ENCODE results near the gene PREP. TPM values are rescaled to one million over a fixed set of nuclear protein-coding genes. Genes with fewer than 3 reads are reported as not detected.

Gene PREP
- polyA plus RNA-seq, 1 of the 3 experiments (the other 2 are of a cell fraction) = 20.9 TPM

DNA sequence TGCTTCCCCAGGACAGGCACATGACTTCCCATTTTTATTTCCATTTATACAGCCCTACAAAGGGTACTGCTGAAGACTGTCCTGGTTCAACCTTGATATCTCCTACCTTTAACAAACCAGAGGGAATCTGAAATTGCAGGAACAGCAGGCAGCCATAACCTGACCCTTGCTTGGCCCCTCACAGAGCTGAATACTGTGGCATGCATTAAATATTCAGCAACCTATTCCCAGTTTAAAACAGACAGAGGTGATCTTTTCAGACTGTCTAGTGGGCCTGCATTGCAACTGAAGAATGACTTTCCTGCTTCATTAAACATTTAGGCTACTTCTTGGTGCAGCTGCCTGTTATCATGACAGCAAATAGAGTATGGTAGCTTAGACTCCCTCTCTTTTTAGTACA, 146.3 kb downstream of the PREP start (continued):
- TF ChIP-seq SIN3A (IDR thresholded peaks at IDR 0.05; ENCODE audit: borderline replicate concordance, low read depth, low read length) (no peak), GABPA (IDR thresholded peaks at IDR 0.05; ENCODE audit: low read depth) (no peak), FOXM1 (IDR thresholded peaks at IDR 0.05; ENCODE audit: low read depth) (no peak)

DNA sequence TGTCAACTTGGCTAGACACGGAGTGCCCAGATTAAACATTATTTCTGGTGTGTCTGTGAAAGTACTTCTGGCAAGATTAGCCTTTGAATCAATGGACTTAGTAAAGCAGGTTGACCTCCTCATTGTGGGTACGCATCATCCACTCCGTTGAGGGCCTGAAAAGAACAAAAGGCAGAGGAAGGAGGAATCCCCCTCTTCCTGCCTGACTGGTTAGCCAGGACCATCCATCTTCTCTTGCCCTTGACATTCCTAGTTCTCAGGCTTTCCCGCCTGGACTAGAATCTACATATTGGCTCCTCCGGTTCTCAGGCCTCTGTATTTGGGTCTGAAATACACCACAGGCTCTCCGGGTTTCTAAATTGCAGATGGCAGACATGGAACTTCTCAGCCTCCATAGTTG, 149.1 kb downstream of the PREP start:
- no peak for DNase-seq
- Histone ChIP-seq H3K4me2 (no peak overlapping the region), H3K27me3 (ENCODE audit: insufficient read depth) (no peaks in the 10 kb centered on the region), H3K9ac (no peak overlapping the region), H3K27ac (ENCODE audit: low read depth in 2 of 2, low read length in 1 of 2) (no peak overlapping the region), H3K36me3 (replicated peaks in 1 of 2; ENCODE audit: control insufficient read depth in 1 of 2, insufficient read depth in 2 of 2, low read length in 1 of 2) (no peaks in the 10 kb centered on the region), H3K4me3 (ENCODE audit: low read depth in 2 of 2, low read length in 1 of 2) (no peak overlapping the region), H3K4me1 (ENCODE audit: control insufficient read depth in 1 of 2, insufficient read depth in 2 of 2, low read depth in 1 of 2, low read length in 1 of 2) (no peaks in the 10 kb centered on the region; a peak in 1 of 4 replicates), H3K9me3 (no peaks in the 10 kb centered on the region), H3K79me2 (ENCODE audit: insufficient read depth) (no peaks in the 10 kb centered on the region), H3F3A (replicated peaks; ENCODE audit: insufficient read depth) (no peaks in the 10 kb centered on the region), H3K9me2 (no peaks in the 10 kb centered on the region), H2AFZ (ENCODE audit: low read depth) (no peak overlapping the region), H4K20me1 (ENCODE audit: insufficient read depth) (no peaks in the 10 kb centered on the region)
- ChIA-PET CTCF (no interaction called here), POLR2A (no interaction called here)
- TF ChIP-seq NRF1 (IDR thresholded peaks at IDR 0.05; ENCODE audit: low read depth, low read length) = no peak
- no peak for TF ChIP-seq RAD21 (IDR thresholded peaks at IDR 0.05; ENCODE audit: low read length)
- 94% methylated on average over 6 of the region's 6 CpGs for WGBS (ENCODE audit: low lambda C conversion rate)

DNA sequence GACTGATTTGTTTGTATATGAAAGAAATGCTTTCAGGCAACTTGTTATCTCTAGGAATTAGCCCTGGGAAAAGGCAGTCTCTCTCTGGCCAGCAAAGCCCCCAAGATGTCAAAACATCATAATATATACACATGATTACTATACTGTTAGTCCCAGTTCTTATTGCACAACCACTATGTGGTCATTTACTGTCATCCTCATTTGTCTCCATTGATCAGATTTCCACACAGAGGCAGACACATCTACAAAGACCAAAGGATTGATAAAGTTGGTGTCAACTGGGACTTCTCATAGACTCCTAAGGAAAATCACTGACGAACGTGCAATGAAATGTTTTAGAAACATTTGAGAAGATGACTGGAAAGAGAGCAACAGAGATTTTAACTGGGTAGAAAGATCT, 151.2 kb downstream of the PREP start:
- CTCF ChIA-PET = no interaction called here
- POLR2A ChIA-PET = no interaction called here
- no peak overlapping the region for H2AFZ ChIP-seq (ENCODE audit: low read depth)
- H3K27me3 ChIP-seq (ENCODE audit: insufficient read depth) = no peaks in the 10 kb centered on the region
- no peak overlapping the region for H3K9ac ChIP-seq
- 84% methylated on average over 2 of the region's 2 CpGs for WGBS (ENCODE audit: low lambda C conversion rate)
- no peak for DNase-seq
- H3K4me1 ChIP-seq (ENCODE audit: control insufficient read depth in 1 of 2, insufficient read depth in 2 of 2, low read depth in 1 of 2, low read length in 1 of 2) = no peaks in the 10 kb centered on the region
- H3K36me3 ChIP-seq (replicated peaks in 1 of 2; ENCODE audit: control insufficient read depth in 1 of 2, insufficient read depth in 2 of 2, low read length in 1 of 2) = no peaks in the 10 kb centered on the region
- no peak overlapping the region for H3K4me3 ChIP-seq (ENCODE audit: low read depth in 2 of 2, low read length in 1 of 2)
- H3K9me2 ChIP-seq = no peaks in the 10 kb centered on the region
- TF ChIP-seq, protein P1, sequence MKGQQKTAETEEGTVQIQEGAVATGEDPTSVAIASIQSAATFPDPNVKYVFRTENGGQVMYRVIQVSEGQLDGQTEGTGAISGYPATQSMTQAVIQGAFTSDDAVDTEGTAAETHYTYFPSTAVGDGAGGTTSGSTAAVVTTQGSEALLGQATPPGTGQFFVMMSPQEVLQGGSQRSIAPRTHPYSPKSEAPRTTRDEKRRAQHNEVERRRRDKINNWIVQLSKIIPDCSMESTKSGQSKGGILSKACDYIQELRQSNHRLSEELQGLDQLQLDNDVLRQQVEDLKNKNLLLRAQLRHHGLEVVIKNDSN (IDR thresholded peaks at IDR 0.05; ENCODE audit: borderline replicate concordance, low read depth) = no peak
- TF ChIP-seq, protein P2, sequence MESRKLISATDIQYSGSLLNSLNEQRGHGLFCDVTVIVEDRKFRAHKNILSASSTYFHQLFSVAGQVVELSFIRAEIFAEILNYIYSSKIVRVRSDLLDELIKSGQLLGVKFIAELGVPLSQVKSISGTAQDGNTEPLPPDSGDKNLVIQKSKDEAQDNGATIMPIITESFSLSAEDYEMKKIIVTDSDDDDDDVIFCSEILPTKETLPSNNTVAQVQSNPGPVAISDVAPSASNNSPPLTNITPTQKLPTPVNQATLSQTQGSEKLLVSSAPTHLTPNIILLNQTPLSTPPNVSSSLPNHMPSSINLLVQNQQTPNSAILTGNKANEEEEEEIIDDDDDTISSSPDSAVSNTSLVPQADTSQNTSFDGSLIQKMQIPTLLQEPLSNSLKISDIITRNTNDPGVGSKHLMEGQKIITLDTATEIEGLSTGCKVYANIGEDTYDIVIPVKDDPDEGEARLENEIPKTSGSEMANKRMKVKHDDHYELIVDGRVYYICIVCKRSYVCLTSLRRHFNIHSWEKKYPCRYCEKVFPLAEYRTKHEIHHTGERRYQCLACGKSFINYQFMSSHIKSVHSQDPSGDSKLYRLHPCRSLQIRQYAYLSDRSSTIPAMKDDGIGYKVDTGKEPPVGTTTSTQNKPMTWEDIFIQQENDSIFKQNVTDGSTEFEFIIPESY (IDR thresholded peaks at IDR 0.05; ENCODE audit: borderline replicate concordance, low read depth) = no peak
- TF ChIP-seq GATA2 (CRISPR knock-in tag; IDR thresholded peaks at IDR 0.05) (no peak), EZH2phosphoT487 (IDR thresholded peaks at IDR 0.05; ENCODE audit: borderline replicate concordance, low read depth) (no peak), FOXJ3 (CRISPR knock-in tag; IDR thresholded peaks at IDR 0.05) (no peak)
- TF ChIP-seq, protein P3, sequence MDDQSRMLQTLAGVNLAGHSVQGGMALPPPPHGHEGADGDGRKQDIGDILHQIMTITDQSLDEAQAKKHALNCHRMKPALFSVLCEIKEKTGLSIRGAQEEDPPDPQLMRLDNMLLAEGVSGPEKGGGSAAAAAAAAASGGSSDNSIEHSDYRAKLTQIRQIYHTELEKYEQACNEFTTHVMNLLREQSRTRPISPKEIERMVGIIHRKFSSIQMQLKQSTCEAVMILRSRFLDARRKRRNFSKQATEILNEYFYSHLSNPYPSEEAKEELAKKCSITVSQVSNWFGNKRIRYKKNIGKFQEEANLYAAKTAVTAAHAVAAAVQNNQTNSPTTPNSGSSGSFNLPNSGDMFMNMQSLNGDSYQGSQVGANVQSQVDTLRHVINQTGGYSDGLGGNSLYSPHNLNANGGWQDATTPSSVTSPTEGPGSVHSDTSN (IDR thresholded peaks at IDR 0.05) = no peak
- H3K9me3 ChIP-seq = no peaks in the 10 kb centered on the region
- H3K4me2 ChIP-seq = no peak overlapping the region
- H3K79me2 ChIP-seq (ENCODE audit: insufficient read depth) = no peaks in the 10 kb centered on the region
- no peaks in the 10 kb centered on the region for H4K20me1 ChIP-seq (ENCODE audit: insufficient read depth)
- no peaks in the 10 kb centered on the region for H3F3A ChIP-seq (replicated peaks; ENCODE audit: insufficient read depth)
- no peak overlapping the region for H3K27ac ChIP-seq (ENCODE audit: low read depth in 2 of 2, low read length in 1 of 2)

All from SK-N-SH (cell line).